A673 (cell line): ENCODE measurements around the gene HOXB1.

Experiments used
- CTCF ChIP-seq: fragments of 300-800, 200-600 bp; sonication (generic); conservative IDR thresholded peaks from 2 replicates; pipeline ENCODE4 v1.5.1; 2017; ENCODE audit warnings: low read depth, mild to moderate bottlenecking, antibody characterized with exemption, low read length, moderate library complexity, mixed read lengths
- EZH2 ChIP-seq: fragments of 200-600 bp; sonication (generic); IDR thresholded peaks from 2 replicates; pipeline ENCODE4 v1.6.1; 2017; ENCODE audit warnings: borderline replicate concordance, low read depth, mild to moderate bottlenecking, mixed read lengths, antibody characterized with exemption, low read length; ENCODE audit not compliant: poor library complexity, severe bottlenecking

GRCh38 chr17:48542114-48542656 is 11.4 kb upstream of the HOXB1 start:
- TF ChIP-seq CTCF = no peak
- no peak for TF ChIP-seq EZH2
